PFSK-1 (cell line): ENCODE data around the gene GPR25.

Experiments used
- REST ChIP-seq, 2 experiments: IDR thresholded peaks; 2 replicates each; pipeline versions ENCODE4 v1.6.1 to v1.8.0; 2011 to 2012; ENCODE audit warnings: low read depth in 2 of 2, low read length in 2 of 2, control low read depth in 1 of 2, inconsistent platforms in 1 of 2, mild to moderate bottlenecking in 1 of 2, moderate library complexity in 1 of 2; ENCODE audit not compliant: insufficient read depth in 1 of 2
- TAF1 ChIP-seq: IDR thresholded peaks from 2 replicates; pipeline ENCODE4 v1.6.1; 2012; ENCODE audit warnings: low read length, control low read depth, borderline replicate concordance; ENCODE audit not compliant: insufficient read depth

DNA sequence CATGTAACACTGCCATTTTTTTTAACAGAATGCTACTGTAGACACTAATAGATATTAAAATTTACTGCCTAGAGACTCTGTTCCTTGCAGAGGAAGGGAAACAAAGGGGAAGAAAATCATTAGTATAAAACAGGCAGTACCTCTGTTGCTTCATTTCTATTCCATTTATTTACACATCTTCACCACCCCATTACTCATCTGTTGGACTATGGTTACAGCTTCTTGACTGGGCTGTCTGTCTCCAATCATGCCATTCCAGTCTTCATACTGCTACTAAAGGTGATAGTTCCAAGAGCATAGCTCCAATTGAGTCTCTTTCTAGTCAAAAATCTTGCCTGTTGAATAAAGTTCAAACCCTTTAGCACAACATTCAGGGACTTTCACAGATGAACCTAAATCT, 22.2 kb upstream of the GPR25 start:
- TF ChIP-seq REST (IDR thresholded peaks at IDR 0.05; ENCODE audit: insufficient read depth in 1 of 2, low read depth in 2 of 2, low read length in 2 of 2) (no peak), TAF1 (no peak)
